Natural killer cell (primary cell): ENCODE measurements around the gene ITCH. TPM values are rescaled to one million over a fixed set of nuclear protein-coding genes. Genes with fewer than 3 reads are reported as not detected.

Source experiments
- ATAC-seq, 3 donors: fragments of 150-1000 bp in 2 of 3; fragments of 200-7000 bp in 1 of 3; cut with Tn5 transposase; 1 replicate in 1 of 3; 2 replicates in 2 of 3; pipeline ENCODE4 v1.10.0; 2021; ENCODE audit warnings: mild to moderate bottlenecking in 2 of 3, moderate library complexity in 2 of 3
- DNase-seq, 2 donors: peaks; one replicate each; pipeline versions ENCODE4 v3.0.0 to v3.0.0-alpha.2; 2013 to 2021; ENCODE audit warnings: mixed read lengths in 1 of 2
- H3K27ac ChIP-seq: one replicate; pipeline ENCODE4 v1.5.1; 2013; ENCODE audit warnings: mild to moderate bottlenecking, low read length
- H3K27me3 ChIP-seq: one replicate; pipeline ENCODE4 v1.6.1; 2013; ENCODE audit warnings: low read length; ENCODE audit not compliant: control insufficient read depth, insufficient read depth
- H3K36me3 ChIP-seq: one replicate; pipeline ENCODE4 v1.6.1; 2013; ENCODE audit warnings: low read length; ENCODE audit not compliant: control insufficient read depth, insufficient read depth
- H3K4me1 ChIP-seq: one replicate; pipeline ENCODE4 v1.6.1; 2013; ENCODE audit warnings: low read length; ENCODE audit not compliant: control insufficient read depth, insufficient read depth
- H3K4me3 ChIP-seq: one replicate; pipeline ENCODE4 v1.5.1; 2013; ENCODE audit warnings: low read length
- H3K9me3 ChIP-seq: one replicate; pipeline ENCODE4 v1.6.1; 2013; ENCODE audit warnings: low read length; ENCODE audit not compliant: control insufficient read depth, insufficient read depth
- H3K27ac Mint-ChIP-seq, 2 donors: one replicate each; pipeline ENCODE4 v1.8.0; 2022; ENCODE audit warnings: mild to moderate bottlenecking in 2 of 2, mixed read lengths in 2 of 2, moderate library complexity in 1 of 2
- H3K27me3 Mint-ChIP-seq, 2 donors: one replicate each; pipeline ENCODE4 v1.8.0; 2022; ENCODE audit warnings: low read depth in 2 of 2, mixed read lengths in 2 of 2
- H3K36me3 Mint-ChIP-seq: one replicate; pipeline ENCODE4 v1.8.0; 2022; ENCODE audit warnings: mixed read lengths
- H3K4me1 Mint-ChIP-seq, 2 donors: one replicate each; pipeline ENCODE4 v1.8.0; 2022; ENCODE audit warnings: mixed read lengths in 2 of 2
- H3K4me3 Mint-ChIP-seq: one replicate; pipeline ENCODE4 v1.8.0; 2022; ENCODE audit warnings: mild to moderate bottlenecking, moderate library complexity, mixed read lengths
- H3K9me3 Mint-ChIP-seq, 2 donors: one replicate each; pipeline ENCODE4 v1.8.0; 2022; ENCODE audit warnings: mixed read lengths in 2 of 2
- WGBS: methylation state at CpG from one replicate; pipeline ENCODE4 v1.1.7; 2013; ENCODE audit warnings: missing lambda C conversion rate; ENCODE audit not compliant: insufficient coverage; 5-methylcytosine and 5-hydroxymethylcytosine counted together
- intact Hi-C: fragments of 100-400 bp; cut with micrococcal nuclease; formaldehyde crosslinking; loops from one replicate; pipeline ENCODE4 v1.14.2; 2022
- total RNA-seq, 4 donors: library from RNA; stranded (reverse); fragments of 120-200 nt in 1 of 4; gene quantifications; one replicate each; pipeline versions ENCODE4 v1.2.3 to v1.2.4, GENCODE V29; 2013 to 2022
- TF ChIP-seq, protein P1 (sequence below): fragments of 200-600 bp; IDR thresholded peaks from one replicate; pipeline ENCODE4 v1.8.0; 2022; ENCODE audit warnings: antibody characterized with exemption

ITCH gene
- 100 to 1,000 TPM; 157 to 182 (median 163) TPM for total RNA-seq
- 162 TPM for total RNA-seq (2013)

DNA sequence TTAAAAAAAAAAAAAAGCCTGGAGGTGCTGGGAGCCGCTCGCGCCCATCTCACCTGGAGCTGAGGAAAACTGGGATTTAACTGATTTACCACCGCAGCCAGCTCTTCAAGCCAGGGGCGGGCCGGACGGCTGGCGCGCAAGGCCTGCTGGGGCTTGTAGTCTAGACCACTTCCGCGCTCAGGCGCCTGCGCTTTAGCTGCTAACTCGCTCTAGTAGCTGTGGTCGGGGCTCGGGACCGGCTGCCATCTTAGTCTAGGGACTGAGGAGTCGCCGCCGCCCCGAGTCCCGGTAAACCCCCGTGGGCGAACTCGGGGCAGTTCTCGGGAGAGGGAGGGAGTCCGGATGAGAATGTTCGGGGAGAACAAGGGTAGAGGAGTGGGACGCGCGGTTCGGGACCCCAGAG is at the start of gene ITCH:
TSS of gene ITCH (plus strand) at position 212 of the 403 bp plus-strand sequence. CDS start 30,539 bp downstream, outside the sequence.
- H3K4me1 ChIP-seq: peaks cover 43% of the 10 kb centered on the region
- Mint-ChIP-seq H3K4me3 (peak within 1 kb of the TSS; percentile 100), H3K4me1 (peaks cover 35 to 36% of the 10 kb centered on the region in 2 donors), H3K9me3 (no peaks in the 10 kb centered on the region), H3K27me3 (no peaks in the 10 kb centered on the region), H3K27ac (peak within 1 kb of the TSS; percentile 85 to 98), H3K36me3 (no peaks in the 10 kb centered on the region)
- DNase-seq: peak; percentile 89 to 95
- 0% methylated on average over 32 of the region's 32 CpGs for WGBS
- TF ChIP-seq, protein P1, sequence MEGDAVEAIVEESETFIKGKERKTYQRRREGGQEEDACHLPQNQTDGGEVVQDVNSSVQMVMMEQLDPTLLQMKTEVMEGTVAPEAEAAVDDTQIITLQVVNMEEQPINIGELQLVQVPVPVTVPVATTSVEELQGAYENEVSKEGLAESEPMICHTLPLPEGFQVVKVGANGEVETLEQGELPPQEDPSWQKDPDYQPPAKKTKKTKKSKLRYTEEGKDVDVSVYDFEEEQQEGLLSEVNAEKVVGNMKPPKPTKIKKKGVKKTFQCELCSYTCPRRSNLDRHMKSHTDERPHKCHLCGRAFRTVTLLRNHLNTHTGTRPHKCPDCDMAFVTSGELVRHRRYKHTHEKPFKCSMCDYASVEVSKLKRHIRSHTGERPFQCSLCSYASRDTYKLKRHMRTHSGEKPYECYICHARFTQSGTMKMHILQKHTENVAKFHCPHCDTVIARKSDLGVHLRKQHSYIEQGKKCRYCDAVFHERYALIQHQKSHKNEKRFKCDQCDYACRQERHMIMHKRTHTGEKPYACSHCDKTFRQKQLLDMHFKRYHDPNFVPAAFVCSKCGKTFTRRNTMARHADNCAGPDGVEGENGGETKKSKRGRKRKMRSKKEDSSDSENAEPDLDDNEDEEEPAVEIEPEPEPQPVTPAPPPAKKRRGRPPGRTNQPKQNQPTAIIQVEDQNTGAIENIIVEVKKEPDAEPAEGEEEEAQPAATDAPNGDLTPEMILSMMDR: no peak
- peak within 1 kb of the TSS; percentile 94 for H3K4me3 ChIP-seq
- ATAC-seq: peak; percentile 88 to 97 (median 93)
- H3K27me3 ChIP-seq: no peaks in the 10 kb centered on the region
- no peaks in the 10 kb centered on the region for H3K9me3 ChIP-seq
- peak within 1 kb of the TSS; percentile 95 for H3K27ac ChIP-seq
- intact Hi-C loops: loop anchor here (1.0 to 2.0 kb wide), 2 partner anchors 25 to 154 kb away; partner anchors contain the start of gene DYNLRB1
- H3K36me3 ChIP-seq: no peaks in the 10 kb centered on the region

DNA sequence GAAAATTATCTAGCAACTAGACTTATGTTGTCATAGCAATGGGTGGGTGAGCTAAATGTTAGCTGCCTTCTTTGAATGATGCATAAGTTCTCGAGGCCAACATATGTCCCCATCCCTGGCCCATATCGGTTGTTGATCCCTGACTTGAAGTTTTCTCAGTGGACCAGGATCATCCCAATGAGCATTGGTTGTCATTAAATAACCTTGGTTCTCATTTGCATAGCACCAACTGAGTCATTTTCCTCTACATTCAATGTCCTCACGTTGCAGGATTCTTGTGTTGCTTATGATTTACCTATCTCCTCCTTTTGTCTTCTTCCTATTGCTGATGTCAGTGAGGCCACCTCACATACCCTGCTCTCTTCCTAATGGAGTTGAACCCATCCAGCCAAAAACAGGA is 47.8 kb upstream of the ITCH start:
- H3K4me3 Mint-ChIP-seq: no peak overlapping the region
- Histone ChIP-seq H3K4me3 (no peak overlapping the region), H3K36me3 (no peaks in the 10 kb centered on the region), H3K4me1 (peaks cover 22% of the 10 kb centered on the region), H3K9me3 (no peaks in the 10 kb centered on the region), H3K27ac (no peak overlapping the region), H3K27me3 (peaks cover 10% of the 10 kb centered on the region)
- no peaks in the 10 kb centered on the region for H3K9me3 Mint-ChIP-seq
- H3K27me3 Mint-ChIP-seq: peaks cover 6 to 10% of the 10 kb centered on the region in 2 donors
- WGBS: 85% methylated on average over 3 of the region's 3 CpGs
- TF ChIP-seq, protein P1: no peak
- H3K36me3 Mint-ChIP-seq: no peaks in the 10 kb centered on the region
- DNase-seq (no peak), ATAC-seq (no peak)
- intact Hi-C loops: no loop called here
- no peak overlapping the region for H3K27ac Mint-ChIP-seq
- H3K4me1 Mint-ChIP-seq: peaks cover 13 to 18% of the 10 kb centered on the region in 2 donors

- Histone ChIP-seq H3K27me3 (peaks cover 10% of the 10 kb centered on the region), H3K4me3 (no peak overlapping the region), H3K36me3 (no peaks in the 10 kb centered on the region), H3K27ac (no peak overlapping the region), H3K9me3 (no peaks in the 10 kb centered on the region), H3K4me1 (peaks cover 22% of the 10 kb centered on the region)
- H3K27ac Mint-ChIP-seq: no peak overlapping the region
- H3K4me1 Mint-ChIP-seq: peaks cover 13 to 18% of the 10 kb centered on the region in 2 donors
- H3K36me3 Mint-ChIP-seq: no peaks in the 10 kb centered on the region
- TF ChIP-seq, protein P1: no peak
- WGBS: 99% methylated on average over 4 of the region's 6 CpGs
- DNase-seq (no peak), ATAC-seq (no peak)
- no peaks in the 10 kb centered on the region for H3K9me3 Mint-ChIP-seq
- H3K4me3 Mint-ChIP-seq: no peak overlapping the region
- H3K27me3 Mint-ChIP-seq: peaks cover 6 to 7% of the 10 kb centered on the region in 2 donors
- intact Hi-C loops: no loop called here
Measured at GRCh38 chr20:34316196-34316814, 46.8 kb upstream of the ITCH start.
